ENCODE measurements around the gene GLRX.

Gene GLRX

DNA sequence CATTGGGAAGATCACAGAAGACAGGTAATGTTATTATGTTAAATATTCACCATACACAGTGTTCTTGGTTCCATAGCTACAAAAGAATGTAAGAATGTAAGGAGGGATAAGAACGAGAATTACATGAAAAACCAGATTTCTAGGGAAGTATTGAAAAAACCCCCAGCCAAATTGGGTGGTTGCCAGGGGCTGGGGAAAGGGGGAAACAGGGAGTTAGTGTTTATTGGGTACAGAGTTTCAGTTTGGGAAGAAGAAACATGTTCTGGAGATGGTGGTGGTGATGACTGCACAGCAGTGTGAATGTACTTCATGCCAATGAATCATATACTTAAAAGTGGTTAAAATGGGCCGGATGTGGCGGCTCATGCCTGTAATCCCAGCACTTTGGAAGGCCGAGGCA lies 40.3 kb downstream of the GLRX start:
- in situ Hi-C loops (cut with MboI; ENCODE audit: low sequenced_read_pairs, unreplicated experiment): loop anchor here (5.0 kb wide), 1 partner anchor 65 kb away; no protein-coding TSS in a partner anchor
- DNase-seq (ENCODE audit: low spot score): no peak
- TF ChIP-seq CTCF (IDR thresholded peaks at IDR 0.05; ENCODE audit: borderline replicate concordance, control extremely low read depth, extremely low read depth, insufficient read depth, missing control alignments): no peak

DNA sequence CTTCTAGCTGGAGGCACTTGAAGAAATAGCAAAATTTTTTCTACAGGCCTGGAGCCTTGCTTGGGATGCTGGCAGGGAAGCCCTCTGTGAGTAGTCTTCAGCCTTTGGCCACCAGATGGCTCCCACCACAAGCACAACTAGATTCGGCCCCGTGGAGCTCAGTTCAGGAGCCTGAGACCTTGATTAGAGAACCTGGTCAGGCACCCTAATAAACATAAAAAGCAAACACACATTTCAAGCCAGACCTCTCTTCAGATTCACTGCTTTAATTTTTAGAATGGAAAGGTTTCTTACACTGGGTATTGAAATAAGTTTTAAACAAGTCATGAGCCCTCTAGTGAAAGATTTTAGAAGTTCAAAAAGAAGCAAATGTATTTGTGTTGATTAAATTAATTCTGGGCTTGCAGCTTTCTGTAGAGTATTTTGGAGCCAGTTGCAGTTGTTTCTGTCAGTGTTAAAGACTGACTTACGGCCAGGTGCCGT lies 41.4 kb downstream of the GLRX start:
- peak; percentile 78 for DNase-seq (ENCODE audit: low spot score)
- in situ Hi-C loops (cut with MboI; ENCODE audit: low sequenced_read_pairs, unreplicated experiment): loop anchor here (5.0 kb wide), 1 partner anchor 66 kb away; no protein-coding TSS in a partner anchor
- peak; percentile 92 for TF ChIP-seq CTCF (IDR thresholded peaks at IDR 0.05; ENCODE audit: borderline replicate concordance, control extremely low read depth, extremely low read depth, insufficient read depth, missing control alignments)

- TF ChIP-seq CTCF (IDR thresholded peaks at IDR 0.05; ENCODE audit: borderline replicate concordance, control extremely low read depth, extremely low read depth, insufficient read depth, missing control alignments): no peak
- DNase-seq (ENCODE audit: low spot score): no peak
- in situ Hi-C loops (cut with MboI; ENCODE audit: low sequenced_read_pairs, unreplicated experiment): loop anchor here (5.0 kb wide), 1 partner anchor 67 kb away; no protein-coding TSS in a partner anchor
These were observed 41.9 kb downstream of the GLRX start for GRCh38 chr5:95780597-95780996.

DNA sequence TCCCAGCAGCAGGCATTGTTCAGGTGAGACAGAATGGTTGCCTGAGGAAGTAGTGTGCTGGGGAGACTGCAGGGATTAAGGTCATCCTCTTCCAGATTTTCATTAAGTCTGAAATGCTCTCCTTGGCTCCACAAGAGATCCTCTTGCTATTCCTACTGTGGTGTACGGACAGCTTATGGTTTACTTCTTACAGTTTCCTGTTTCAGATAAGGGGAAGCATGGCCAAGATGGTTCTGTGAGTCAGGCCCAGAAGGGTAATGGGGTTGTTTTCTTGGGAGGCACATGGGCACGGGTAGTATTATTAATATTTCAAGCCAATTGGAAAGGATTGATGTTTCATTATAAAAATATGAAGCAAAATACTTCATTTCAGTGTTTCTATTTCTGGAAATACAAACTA lies 42.9 kb downstream of the GLRX start:
- no peak for TF ChIP-seq CTCF (IDR thresholded peaks at IDR 0.05; ENCODE audit: borderline replicate concordance, control extremely low read depth, extremely low read depth, insufficient read depth, missing control alignments)
- in situ Hi-C loops (cut with MboI; ENCODE audit: low sequenced_read_pairs, unreplicated experiment): loop anchor here (5.0 to 10.0 kb wide), 2 partner anchors 68 to 115 kb away; no protein-coding TSS in a partner anchor

GRCh38 chr5:95778713-95779436 lies 43.7 kb downstream of the GLRX start:
- TF ChIP-seq CTCF (IDR thresholded peaks at IDR 0.05; ENCODE audit: borderline replicate concordance, control extremely low read depth, extremely low read depth, insufficient read depth, missing control alignments): no peak
- in situ Hi-C loops (cut with MboI; ENCODE audit: low sequenced_read_pairs, unreplicated experiment): loop anchor here (10.0 kb wide), 1 partner anchor 114 kb away; no protein-coding TSS in a partner anchor
- no peak for DNase-seq (ENCODE audit: low spot score)

More for the DNA sequence above, 42.9 kb downstream of the GLRX start:
- no peak for DNase-seq (ENCODE audit: low spot score)

DNA sequence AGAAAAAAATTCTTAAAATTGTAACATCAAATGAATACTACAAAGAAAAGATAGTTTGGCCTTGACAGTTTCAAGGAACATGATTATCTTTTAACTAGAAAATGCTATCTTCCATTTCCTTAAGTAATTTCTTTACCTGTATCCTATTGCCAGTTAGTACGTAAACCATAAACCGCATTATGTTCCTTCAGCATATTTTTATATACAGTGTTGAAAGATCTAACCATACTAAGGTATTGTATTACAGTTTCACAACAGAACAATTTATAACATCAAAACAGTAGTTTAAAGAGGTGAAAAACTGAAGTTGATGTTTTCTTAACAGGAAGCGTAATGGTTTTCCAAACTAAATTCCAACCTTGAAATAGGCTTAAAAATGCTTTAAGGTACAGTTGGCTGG lies 45.1 kb downstream of the GLRX start:
- in situ Hi-C loops (cut with MboI; ENCODE audit: low sequenced_read_pairs, unreplicated experiment): loop anchor here (10.0 kb wide), 1 partner anchor 113 kb away; no protein-coding TSS in a partner anchor
- DNase-seq (ENCODE audit: low spot score): no peak

More for the DNA sequence above, 45.1 kb downstream of the GLRX start:
- TF ChIP-seq CTCF (IDR thresholded peaks at IDR 0.05; ENCODE audit: borderline replicate concordance, control extremely low read depth, extremely low read depth, insufficient read depth, missing control alignments): no peak

All from GM13976 (cell line).